Central memory CD8-positive, alpha-beta T cell (primary cell): ENCODE data around the gene LGALS9C.
"Not testable (repeated sequence)": the region's sequence is repeated elsewhere in the genome, so short reads cannot be mapped to it uniquely, and the experiment has no call there.

ENCODE experiments used
- ATAC-seq: fragments of 150-1000 bp; cut with Tn5 transposase; replicated peaks from 2 replicates; pipeline ENCODE4 v1.10.0; 2022; ENCODE audit warnings: mild to moderate bottlenecking, moderate FRiP score, moderate number of reproducible peaks; ENCODE audit not compliant: poor library complexity, severe bottlenecking; ENCODE audit errors: extremely low read depth
- DNase-seq, 2 donors: peaks; one replicate each; pipeline ENCODE4 v3.0.0; 2021; ENCODE audit warnings: low spot score in 2 of 2
- H3K27ac Mint-ChIP-seq: one replicate; pipeline ENCODE4 v1.8.0; 2022; ENCODE audit warnings: low read depth, mild to moderate bottlenecking, moderate library complexity, mixed read lengths
- H3K27me3 Mint-ChIP-seq: one replicate; pipeline ENCODE4 v1.8.0; 2022; ENCODE audit warnings: mixed read lengths
- H3K36me3 Mint-ChIP-seq: one replicate; pipeline ENCODE4 v1.8.0; 2022; ENCODE audit warnings: mild to moderate bottlenecking, moderate library complexity, mixed read lengths; ENCODE audit not compliant: insufficient read depth
- H3K4me1 Mint-ChIP-seq: one replicate; pipeline ENCODE4 v1.8.0; 2022; ENCODE audit warnings: mixed read lengths
- H3K4me3 Mint-ChIP-seq: one replicate; pipeline ENCODE4 v1.8.0; 2022; ENCODE audit warnings: mild to moderate bottlenecking, moderate library complexity, mixed read lengths
- H3K9me3 Mint-ChIP-seq: one replicate; pipeline ENCODE4 v1.8.0; 2022; ENCODE audit warnings: mixed read lengths

LGALS9C gene

DNA sequence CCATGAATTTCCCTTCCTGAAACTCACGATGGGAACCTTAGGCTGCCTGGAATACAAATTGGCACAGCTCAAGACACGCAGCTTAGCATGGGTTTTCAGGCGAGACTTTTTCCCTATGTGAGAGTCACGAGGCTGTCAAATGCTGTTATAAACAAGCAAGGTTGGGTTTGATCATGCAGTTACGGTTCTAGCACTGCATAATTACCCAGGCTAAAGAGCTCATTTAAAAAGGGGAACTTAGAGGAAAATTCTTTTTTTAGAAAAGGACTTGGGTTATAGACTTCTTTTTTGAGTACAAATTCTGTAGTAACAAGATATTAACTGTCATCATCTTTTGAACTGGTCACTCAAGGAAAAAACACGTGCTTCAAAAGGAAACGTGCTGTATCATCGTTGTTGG, 44.5 kb downstream of the LGALS9C start:
- H3K4me1 Mint-ChIP-seq, ATAC-seq, H3K27me3 Mint-ChIP-seq, H3K27ac Mint-ChIP-seq, H3K36me3 Mint-ChIP-seq, H3K9me3 Mint-ChIP-seq, H3K4me3 Mint-ChIP-seq, DNase-seq: not testable (repeated sequence)

DNA sequence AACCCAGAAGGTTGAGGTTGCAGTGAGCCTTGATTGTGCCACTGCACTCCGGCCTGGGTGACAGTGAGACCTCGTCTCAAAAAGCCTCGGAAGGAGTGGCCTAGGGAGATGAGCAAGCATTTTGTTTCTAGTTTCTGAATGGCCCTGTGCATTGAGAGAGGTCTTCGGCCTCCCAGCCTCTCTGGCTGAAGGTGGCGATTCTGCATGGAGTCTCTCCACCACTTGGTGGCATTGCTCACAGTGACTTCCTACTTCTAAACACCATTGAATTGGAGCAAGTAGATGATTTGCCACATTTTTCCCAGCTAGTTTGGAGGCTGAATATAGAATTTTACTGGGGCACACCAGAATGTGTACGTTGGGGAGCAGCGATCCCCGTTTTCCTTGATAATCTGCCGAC, 48.4 kb downstream of the LGALS9C start:
- H3K4me3 Mint-ChIP-seq, H3K9me3 Mint-ChIP-seq, H3K36me3 Mint-ChIP-seq, H3K4me1 Mint-ChIP-seq, ATAC-seq, H3K27me3 Mint-ChIP-seq, DNase-seq, H3K27ac Mint-ChIP-seq: not testable (repeated sequence)

DNA sequence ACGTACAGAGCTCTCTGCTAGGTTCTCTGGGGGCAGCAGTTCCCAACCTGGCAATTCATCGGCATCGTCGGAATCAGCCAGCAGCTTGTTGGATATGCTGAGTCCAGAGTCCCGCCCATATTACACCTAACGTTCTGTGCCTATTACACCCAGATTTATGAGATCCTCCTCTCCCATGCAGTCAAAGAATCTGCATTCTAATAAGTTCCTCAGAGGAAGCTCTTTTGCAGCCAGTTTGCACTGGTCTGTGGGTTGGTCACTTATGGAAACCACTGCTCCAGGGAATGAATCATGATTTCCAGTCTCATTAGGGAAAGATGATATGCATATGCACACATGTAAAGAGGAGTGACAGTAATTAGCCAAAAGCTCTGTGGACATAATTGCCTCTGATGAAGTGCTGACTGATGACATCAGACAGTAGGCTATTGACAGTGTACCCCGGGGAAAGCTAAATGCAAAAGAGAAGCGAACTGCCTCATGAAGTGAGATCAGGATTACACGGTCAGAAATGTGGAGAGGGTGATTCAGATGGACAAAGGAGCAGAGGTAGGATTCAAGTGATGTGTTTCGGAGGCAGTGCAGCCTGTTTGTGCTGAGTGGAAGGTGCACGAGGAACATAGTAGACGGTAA, 49.7 kb downstream of the LGALS9C start:
- H3K36me3 Mint-ChIP-seq, ATAC-seq, H3K4me3 Mint-ChIP-seq, H3K4me1 Mint-ChIP-seq, H3K9me3 Mint-ChIP-seq, H3K27me3 Mint-ChIP-seq, H3K27ac Mint-ChIP-seq, DNase-seq: not testable (repeated sequence)

DNA sequence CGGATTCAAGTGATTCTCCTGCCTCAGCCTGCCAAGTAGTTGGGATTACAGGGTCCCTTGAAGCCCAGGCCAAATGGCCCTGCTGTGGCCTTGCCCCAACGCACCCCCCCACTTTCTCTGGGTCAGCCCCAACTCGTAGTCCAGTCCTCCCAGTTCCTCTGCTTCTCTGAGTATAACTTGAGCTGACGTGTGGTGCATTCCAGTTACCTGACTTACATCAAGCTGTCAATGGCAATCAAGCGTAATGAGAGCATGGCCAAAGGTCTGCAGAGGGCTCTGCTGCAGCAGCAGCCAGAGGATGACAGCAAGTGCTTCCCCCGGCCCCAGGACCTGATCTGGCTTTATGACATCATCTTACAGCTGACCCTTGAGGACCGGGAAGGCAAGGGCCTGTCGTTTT, 50.8 kb downstream of the LGALS9C start:
- H3K27me3 Mint-ChIP-seq, H3K4me1 Mint-ChIP-seq, H3K4me3 Mint-ChIP-seq, H3K36me3 Mint-ChIP-seq, ATAC-seq, H3K9me3 Mint-ChIP-seq, H3K27ac Mint-ChIP-seq, DNase-seq: not testable (repeated sequence)

DNA sequence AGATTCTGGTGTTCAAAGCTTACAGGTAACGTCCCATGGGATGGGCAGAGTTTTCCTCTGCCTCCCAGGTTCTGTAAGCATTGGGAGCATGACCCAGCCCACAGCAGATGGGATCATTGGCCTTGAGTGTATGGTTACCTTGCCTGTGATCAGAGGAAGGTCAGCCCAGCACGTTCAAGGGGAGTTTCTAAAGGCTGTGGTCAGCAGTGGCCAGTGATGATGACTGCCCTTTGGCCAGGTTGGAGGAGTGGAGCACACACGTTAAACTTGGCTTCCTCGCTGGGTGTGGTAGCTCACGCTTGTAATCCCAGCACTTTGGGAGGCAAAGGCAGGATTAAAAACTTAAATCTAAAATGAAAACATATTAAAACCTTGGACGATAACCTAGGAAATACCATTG, 51.8 kb downstream of the LGALS9C start:
- H3K27me3 Mint-ChIP-seq, H3K9me3 Mint-ChIP-seq: not testable (repeated sequence)

DNA sequence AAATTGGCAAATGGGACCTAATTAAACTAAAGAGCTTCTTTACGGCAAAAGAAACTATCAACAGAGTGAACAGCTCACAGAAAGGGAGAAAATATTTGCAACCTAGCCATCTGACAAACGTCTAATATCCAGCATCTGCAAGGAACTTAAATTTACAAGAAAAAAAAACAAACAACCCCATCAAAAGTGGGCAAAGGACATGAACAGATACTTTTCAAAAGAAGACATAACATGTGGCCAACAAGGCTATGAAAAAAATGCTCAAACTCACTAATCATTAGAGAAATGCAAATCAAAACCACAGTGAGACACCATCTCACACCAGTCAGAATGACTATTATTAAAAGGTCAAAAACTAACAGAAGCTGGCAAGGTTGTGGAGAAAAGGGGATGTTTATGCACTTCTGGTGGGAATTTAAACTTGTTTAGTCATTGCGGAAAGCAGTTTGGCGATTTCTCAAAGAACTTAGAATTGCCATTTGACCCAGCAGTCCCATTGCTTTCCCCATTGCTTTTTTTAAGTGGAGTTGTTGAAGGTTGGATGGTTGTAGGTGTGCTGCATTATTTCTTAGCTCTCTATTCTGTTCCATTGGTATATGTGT, 52.4 kb downstream of the LGALS9C start:
- not testable (repeated sequence) for H3K27me3 Mint-ChIP-seq, H3K27ac Mint-ChIP-seq, ATAC-seq, H3K4me3 Mint-ChIP-seq, H3K36me3 Mint-ChIP-seq, H3K4me1 Mint-ChIP-seq, DNase-seq, H3K9me3 Mint-ChIP-seq

More for the DNA sequence above, 51.8 kb downstream of the LGALS9C start:
- H3K27ac Mint-ChIP-seq, ATAC-seq, DNase-seq, H3K4me3 Mint-ChIP-seq, H3K36me3 Mint-ChIP-seq, H3K4me1 Mint-ChIP-seq: not testable (repeated sequence)

DNA sequence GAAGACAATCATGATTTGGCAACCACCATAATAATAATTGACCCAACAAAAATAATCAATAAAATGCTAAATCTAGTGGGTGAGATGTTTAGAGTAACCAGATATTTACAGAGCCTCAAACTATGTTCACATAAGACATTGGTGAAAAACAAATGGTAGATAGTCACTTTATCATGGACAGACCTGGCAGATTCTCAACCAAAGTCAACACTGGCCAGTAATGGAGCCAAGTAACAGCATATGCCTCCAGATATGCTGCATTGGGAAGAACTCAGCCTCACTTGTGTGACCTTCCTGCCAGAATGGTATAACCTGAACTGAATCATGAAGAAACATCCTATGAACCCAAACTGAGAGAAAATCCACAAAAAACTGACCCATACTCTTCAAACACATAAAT, 53.8 kb downstream of the LGALS9C start:
- not testable (repeated sequence) for DNase-seq, ATAC-seq, H3K27me3 Mint-ChIP-seq, H3K4me3 Mint-ChIP-seq, H3K9me3 Mint-ChIP-seq, H3K27ac Mint-ChIP-seq, H3K36me3 Mint-ChIP-seq, H3K4me1 Mint-ChIP-seq

DNA sequence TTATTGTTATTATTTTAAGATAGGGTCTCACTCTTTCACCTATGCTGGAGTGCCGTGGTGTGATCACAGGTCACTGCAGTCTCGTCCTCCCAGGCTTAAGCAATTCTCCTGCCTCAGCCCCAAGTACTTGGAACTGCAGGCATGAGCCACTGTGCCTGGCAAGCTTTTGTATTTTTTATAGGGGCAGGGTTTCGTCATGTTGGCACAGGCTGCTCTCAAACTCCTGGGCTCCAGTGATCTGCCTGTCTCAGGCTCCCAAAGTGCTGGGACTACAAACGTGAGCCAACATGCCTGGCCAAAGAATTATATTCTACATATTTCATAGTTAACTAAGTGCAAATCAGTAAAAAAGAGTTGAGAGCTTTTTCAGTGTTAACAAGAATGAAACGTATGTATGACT, 65.6 kb downstream of the LGALS9C start:
- H3K4me3 Mint-ChIP-seq, H3K9me3 Mint-ChIP-seq, H3K27me3 Mint-ChIP-seq, H3K36me3 Mint-ChIP-seq, H3K4me1 Mint-ChIP-seq, H3K27ac Mint-ChIP-seq, DNase-seq, ATAC-seq: not testable (repeated sequence)

DNA sequence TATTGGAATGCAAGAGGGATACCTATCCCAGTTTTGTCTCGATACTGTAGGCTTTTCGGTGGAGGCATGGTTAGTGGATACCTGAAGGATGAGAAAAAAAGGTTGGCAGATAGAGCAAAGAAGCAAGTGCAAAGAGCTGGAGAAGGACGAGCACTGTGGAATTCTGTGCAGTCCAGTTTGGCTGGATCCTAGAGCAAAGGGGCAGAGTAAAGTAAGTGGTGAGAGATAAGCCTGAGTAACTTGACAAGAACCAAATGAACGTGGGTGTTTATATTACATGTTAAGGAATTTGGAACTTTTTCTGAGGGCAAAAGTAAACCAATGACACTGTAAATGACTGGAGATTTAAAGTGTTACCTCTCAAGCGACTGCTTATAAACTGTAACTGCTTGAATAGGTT, 66.3 kb downstream of the LGALS9C start:
- H3K27ac Mint-ChIP-seq, H3K4me3 Mint-ChIP-seq: not testable (repeated sequence)

More for the DNA sequence above, 66.3 kb downstream of the LGALS9C start:
- not testable (repeated sequence) for H3K4me1 Mint-ChIP-seq, ATAC-seq, DNase-seq, H3K9me3 Mint-ChIP-seq, H3K27me3 Mint-ChIP-seq, H3K36me3 Mint-ChIP-seq
